GM12874 (cell line): ENCODE data around the gene SYTL4.

Experiments
- CTCF ChIP-seq: IDR thresholded peaks from 2 replicates; pipeline ENCODE4 v1.5.1; 2011; ENCODE audit warnings: low read depth, mild to moderate bottlenecking, control low read depth, low read length, moderate library complexity; ENCODE audit not compliant: insufficient read depth

SYTL4 gene

GRCh38 chrX:100685284-100685996 is 46.5 kb downstream of the SYTL4 start:
- peak; percentile 58 for TF ChIP-seq CTCF

GRCh38 chrX:100682939-100683338 is 49.0 kb downstream of the SYTL4 start:
- no peak for TF ChIP-seq CTCF

- no peak for TF ChIP-seq CTCF
Observed at GRCh38 chrX:100681599-100681998, 50.3 kb downstream of the SYTL4 start.

GRCh38 chrX:100680756-100681155 is 51.2 kb downstream of the SYTL4 start:
- no peak for TF ChIP-seq CTCF

GRCh38 chrX:100677611-100678181 is 54.2 kb downstream of the SYTL4 start:
- no peak for TF ChIP-seq CTCF

- no peak for TF ChIP-seq CTCF
Observed at GRCh38 chrX:100674705-100675104, 57.2 kb downstream of the SYTL4 start.

GRCh38 chrX:100673397-100673953 is 58.4 kb downstream of the SYTL4 start:
- no peak for TF ChIP-seq CTCF
